Stimulated activated CD8-positive, alpha-beta memory T cell treated with anti-CD3 and anti-CD28 coated beads, Interleukin-7, amount 100 ng/mL, for 48 hours (primary cell): ENCODE results near the gene NDUFS2.

Experiments
- DNase-seq, 2 donors: peaks; one replicate each; pipeline ENCODE4 v3.0.0-alpha.2; 2020; ENCODE audit warnings: low read depth in 1 of 2; ENCODE audit errors: extremely low read depth in 1 of 2

NDUFS2 gene

GRCh38 chr1:161201836-161202712 lies at the start of gene NDUFS2:
NDUFS2 (plus strand) TSS chr1:161202367; CDS start chr1:161202386, 19 bp downstream.
- peak; percentile 88 to 96 for DNase-seq

DNA sequence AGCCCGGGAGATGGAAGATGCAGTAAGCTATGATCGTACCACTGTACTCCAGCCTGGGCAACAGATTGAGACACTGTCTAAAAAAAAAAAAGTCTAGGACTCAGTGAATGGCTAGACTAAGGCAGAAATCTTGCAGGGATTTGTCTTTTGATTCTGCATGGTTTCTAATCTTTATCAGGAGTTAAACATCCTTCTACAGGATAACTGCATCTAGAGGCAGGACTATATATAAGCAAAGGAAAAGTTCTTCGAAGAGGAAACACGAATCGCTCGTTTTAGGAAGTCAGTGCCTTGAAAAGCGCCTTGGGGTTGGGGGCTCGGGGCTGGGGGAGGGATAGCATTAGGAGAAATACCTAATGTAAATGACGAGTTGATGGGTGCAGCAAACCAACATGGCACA lies 49.0 kb upstream of the NDUFS2 start:
- DNase-seq, result no peak

- peak; percentile 56 to 78 for DNase-seq
Observed at GRCh38 chr1:161153682-161154337, 48.4 kb upstream of the NDUFS2 start, which contains the start of gene UFC1. UFC1 (plus strand) TSS chr1:161153978; CDS start chr1:161153998, 20 bp downstream.

DNA sequence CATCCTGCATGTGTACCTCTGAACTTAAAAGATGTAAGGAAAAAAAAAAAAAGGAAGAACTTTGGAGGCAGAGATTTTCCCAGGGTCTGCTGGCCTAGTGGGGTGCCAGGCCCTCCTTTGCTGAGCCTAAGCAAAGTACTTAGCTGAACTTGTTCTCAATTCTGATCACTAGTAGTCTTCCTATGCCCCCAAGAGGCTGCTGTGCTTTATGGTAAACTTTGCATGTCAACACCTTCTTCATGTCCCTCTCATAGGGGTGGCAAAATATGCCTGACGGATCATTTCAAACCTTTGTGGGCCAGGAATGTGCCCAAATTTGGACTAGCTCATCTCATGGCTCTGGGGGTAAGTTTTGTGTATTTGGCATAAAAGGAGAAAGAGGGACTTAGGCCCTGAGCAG lies 44.3 kb upstream of the NDUFS2 start:
- no peak for DNase-seq

GRCh38 chr1:161158316-161159010 lies 43.7 kb upstream of the NDUFS2 start:
- DNase-seq, result no peak

DNA sequence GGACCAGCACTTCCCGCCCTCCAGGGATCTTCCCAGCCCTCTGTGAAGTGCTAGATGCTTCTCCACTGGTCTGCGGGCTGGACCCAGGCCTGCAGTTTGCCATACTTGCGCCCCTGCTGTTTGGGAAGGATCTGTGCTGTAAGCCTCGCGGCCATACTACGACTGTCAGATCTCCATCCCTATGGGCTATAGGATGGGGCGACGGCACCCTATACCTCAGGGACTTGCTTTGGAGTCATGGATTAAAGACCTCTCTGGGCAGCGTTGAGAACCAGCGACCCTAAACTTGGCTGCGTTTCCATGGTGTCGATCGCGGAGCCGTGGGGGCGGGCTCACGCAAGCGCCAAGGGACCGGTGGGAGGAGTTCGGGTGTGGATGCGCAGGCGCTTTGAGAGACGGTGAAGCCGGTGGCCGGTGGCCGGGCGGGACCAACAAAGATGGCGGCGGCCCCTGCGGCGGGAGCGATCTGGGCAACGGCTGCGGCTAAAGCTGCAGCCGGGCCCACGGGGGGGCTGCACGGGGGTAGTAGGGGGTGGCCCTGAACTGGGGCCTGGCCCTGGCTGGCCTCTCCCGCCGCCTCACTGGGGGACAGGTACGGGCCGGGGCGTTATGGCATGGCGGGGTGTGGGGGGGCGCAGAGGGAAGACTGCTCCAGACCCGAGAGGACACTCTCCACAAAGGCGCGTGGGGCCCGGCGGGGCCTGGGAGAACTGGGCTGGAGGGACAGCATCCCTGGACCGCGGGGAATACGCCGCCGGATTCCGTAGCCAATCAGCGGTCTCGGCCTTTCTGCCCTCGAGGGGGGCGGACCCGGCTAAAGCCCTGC lies 42.9 kb upstream of the NDUFS2 start, which contains the start of gene USP21:
Gene USP21, plus strand, starts transcription at position 414 of the 826 bp plus-strand sequence. CDS start 1,141 bp downstream, outside the sequence.
- peak; percentile 83 to 89 for DNase-seq

DNA sequence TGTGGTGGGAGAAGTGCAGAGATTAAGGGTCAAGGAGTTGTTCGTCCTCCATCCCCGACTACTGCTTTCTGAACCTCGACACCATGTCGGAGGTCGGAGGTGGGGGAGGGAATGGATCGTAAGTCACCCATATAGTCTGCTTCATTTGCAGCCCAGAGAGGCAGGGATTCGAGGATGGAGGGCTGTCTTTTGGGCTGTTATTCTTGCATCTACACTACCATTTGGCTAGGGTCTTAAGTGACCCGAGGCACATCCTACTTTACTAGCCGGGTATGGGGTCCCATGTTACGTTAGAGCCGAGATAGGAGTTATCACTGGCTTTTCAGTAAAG lies 42.3 kb upstream of the NDUFS2 start:
- no peak for DNase-seq

DNA sequence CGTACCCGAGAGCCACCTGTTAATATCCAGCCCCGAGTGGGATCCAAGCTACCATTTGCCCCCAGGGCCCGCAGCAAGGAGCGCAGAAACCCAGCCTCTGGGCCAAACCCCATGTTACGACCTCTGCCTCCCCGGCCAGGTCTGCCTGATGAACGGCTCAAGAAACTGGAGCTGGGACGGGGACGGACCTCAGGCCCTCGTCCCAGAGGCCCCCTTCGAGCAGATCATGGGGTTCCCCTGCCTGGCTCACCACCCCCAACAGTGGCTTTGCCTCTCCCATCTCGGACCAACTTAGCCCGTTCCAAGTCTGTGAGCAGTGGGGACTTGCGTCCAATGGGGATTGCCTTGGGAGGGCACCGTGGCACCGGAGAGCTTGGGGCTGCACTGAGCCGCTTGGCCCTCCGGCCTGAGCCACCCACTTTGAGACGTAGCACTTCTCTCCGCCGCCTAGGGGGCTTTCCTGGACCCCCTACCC lies 41.5 kb upstream of the NDUFS2 start:
- DNase-seq, result no peak

- no peak for DNase-seq
Observed at GRCh38 chr1:161161652-161162051, 40.5 kb upstream of the NDUFS2 start.

- no peak for DNase-seq
Observed at GRCh38 chr1:161162052-161162451, 40.1 kb upstream of the NDUFS2 start.

- DNase-seq, result no peak
Observed at GRCh38 chr1:161162806-161163205, 39.4 kb upstream of the NDUFS2 start.

DNA sequence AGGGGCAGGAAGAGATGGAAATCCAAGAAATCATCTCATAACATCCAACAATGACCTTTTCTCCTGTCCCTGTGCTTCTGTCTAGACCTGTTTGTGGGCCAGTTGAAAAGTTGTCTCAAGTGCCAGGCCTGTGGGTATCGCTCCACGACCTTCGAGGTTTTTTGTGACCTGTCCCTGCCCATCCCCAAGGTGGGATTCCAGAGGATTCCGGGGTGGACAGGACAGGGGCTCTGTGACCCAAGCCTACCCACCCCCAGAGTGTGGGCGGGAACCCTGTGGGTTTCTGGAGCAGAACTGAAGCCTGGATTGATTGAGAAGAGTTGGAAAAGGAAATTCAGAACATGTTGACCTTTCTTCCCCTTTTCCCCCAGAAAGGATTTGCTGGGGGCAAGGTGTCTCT lies 38.4 kb upstream of the NDUFS2 start:
- no peak for DNase-seq

- no peak for DNase-seq
Observed at GRCh38 chr1:161164901-161165610, 37.1 kb upstream of the NDUFS2 start.

- peak; percentile 84 to 96 for DNase-seq
Observed at GRCh38 chr1:161165742-161166668, 36.2 kb upstream of the NDUFS2 start, which contains the start of gene PPOX. PPOX (plus strand) TSS chr1:161166426; CDS start chr1:161166848, 422 bp downstream.

GRCh38 chr1:161166669-161167548 lies 35.3 kb upstream of the NDUFS2 start:
- no peak for DNase-seq

GRCh38 chr1:161168906-161169305 lies 33.3 kb upstream of the NDUFS2 start:
- DNase-seq, result no peak

- DNase-seq, result no peak
Observed at GRCh38 chr1:161171191-161171590, 31.0 kb upstream of the NDUFS2 start.

GRCh38 chr1:161171696-161172095 lies 30.5 kb upstream of the NDUFS2 start:
- DNase-seq, result no peak
